HG02623 (cell line): ENCODE data around the gene IMMT.
A peak's percentile ranks its signal among the peaks of the same experiment; 100 is the strongest.

Experiments used
- ATAC-seq: cut with Tn5 transposase; IDR thresholded peaks from one replicate; pipeline ENCODE4 v1.9.1; 2021; ENCODE audit warnings: moderate library complexity; ENCODE audit not compliant: unreplicated experiment

Gene IMMT

DNA sequence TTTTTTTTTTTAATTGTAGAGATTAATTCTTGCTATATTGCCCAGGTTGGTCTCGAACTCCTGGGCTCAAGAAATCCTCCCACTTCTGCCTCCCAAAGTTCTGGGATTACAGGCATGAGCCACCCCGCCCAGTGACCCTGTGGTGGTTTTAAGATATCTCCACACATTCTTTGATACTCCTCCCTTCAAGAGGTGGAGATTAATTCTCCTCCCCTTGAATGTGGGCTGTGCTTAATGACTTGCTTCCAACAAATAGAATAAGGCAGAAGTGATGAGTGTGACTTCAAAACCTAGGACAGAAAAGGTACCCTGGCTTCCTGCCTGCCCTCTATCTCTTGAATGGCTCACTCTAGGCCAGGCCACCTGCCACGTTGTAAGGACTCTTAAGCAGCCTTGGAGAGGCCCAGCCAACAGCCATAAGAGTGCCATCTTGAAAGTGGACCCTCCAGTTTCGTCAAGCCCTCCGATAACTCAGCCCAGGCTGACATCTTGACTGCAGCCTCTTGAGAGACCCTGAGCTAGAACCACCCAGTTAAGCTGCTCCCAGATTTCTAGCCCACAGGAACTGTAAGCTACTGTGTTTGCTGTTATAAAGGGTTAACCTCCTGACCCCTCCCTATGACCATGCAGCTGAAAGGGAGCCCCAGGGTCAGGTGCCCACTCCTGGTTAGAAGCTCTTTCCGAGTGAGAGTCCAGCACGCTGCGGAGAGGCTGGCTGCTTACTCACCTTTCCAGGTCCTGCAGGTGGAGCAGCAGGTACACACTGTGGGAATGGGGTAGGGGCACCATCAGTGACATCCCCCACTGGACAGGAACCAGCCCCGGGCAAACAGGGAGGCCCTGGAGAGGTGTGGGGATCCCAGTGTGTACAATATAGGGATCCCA lies 31.6 kb upstream of the IMMT start:
- ATAC-seq: no peak

DNA sequence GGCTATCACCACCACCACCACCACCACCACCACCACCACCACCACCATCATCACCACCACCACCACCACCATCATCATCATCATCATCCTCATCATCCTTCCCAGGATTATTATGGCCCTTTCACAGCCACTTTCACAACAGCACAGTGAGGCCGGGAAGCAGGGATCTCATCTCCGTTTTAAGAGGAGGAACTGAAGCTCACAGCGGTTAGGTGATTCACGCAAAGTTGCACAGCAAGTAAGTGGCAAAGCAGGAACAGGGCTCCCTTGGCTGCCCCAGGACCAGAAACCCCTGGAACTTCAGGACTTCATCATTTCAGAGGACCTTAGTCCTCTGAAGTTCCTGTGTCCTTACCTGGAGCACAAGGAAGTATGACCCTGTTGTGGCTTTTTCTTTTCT lies 30.8 kb upstream of the IMMT start:
- ATAC-seq: no peak

DNA sequence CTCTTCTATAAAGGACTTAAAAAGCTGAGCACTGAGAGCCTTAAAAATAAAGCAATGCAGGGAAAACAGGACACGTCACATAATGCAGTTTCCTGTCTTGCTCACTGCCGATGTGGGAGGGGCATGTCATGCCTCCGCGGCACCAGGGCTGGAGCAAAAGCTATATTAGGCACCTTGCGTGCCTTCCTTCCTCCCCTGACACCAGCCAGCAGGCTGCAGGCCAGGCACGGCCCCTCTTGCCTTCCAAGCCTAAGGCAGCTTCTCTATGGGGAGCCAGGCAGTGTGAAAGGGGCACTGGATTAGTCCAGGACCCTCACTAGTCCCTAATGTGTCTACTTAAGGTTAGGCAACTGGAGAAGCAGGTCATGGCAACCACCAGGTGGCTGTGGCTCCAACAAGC lies 30.3 kb upstream of the IMMT start:
- ATAC-seq: peak; percentile 57

DNA sequence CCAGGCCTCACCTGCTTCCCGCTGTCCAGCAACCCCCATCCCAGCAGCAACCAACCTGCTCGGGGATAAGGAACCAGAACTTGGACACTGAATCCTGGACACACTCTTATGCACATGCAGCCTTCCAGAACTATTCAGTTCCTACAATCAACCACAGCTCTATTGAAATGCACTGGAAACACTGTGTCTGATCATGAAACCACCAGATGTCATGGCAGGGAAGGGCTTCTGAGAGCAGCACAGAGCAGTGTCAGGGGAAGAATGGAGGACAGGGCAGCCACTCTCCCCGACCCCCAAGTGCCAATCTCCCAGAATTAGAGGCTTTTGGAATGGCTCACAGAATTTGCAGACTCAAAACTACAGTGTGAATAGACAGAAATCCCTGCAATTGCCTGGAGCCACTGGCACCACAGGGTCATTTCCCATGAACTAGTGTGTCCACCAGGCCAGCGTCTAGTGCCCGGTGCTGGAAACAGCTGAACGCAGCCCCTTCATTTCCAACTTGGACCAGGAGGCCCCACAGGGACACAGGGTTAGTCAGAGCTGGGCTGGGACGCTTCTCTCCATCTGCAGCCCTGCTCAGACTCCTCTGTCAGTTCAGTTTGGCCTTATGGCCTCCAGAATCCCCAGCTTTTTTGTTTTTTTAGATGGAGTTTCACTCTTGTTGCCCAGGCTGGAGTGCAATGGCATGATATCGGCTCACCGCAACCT lies 29.5 kb upstream of the IMMT start:
- ATAC-seq: no peak

DNA sequence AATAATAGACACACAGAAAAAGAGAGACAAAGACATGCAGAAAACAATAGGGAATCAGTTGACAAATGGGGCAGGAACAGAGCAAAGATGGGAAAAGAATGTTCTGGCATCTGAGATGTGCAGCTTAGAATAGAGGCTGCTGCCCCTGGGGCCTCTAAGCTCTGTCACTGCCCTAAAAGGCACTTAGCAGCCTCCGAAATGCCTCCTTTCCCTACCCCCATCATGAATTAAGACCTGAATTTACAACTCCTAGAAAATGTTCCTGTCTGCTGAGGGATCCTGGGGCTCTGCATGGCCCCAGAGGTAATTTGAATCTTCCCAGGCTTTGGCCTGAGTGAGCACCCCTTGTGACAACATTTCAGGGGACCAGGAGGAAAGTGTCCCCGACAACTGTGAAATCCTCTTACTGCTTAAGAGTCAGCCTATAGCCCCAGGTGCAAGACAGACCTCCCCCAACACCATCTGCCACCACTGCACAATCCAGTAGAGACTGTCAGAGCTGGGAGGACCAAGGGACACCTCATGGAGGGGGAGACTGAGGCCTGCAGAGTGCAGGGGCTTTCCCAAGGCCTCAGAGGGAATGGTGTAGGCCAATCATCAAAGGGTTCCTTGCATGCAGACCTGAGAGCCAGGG lies 28.8 kb upstream of the IMMT start:
- ATAC-seq: no peak

DNA sequence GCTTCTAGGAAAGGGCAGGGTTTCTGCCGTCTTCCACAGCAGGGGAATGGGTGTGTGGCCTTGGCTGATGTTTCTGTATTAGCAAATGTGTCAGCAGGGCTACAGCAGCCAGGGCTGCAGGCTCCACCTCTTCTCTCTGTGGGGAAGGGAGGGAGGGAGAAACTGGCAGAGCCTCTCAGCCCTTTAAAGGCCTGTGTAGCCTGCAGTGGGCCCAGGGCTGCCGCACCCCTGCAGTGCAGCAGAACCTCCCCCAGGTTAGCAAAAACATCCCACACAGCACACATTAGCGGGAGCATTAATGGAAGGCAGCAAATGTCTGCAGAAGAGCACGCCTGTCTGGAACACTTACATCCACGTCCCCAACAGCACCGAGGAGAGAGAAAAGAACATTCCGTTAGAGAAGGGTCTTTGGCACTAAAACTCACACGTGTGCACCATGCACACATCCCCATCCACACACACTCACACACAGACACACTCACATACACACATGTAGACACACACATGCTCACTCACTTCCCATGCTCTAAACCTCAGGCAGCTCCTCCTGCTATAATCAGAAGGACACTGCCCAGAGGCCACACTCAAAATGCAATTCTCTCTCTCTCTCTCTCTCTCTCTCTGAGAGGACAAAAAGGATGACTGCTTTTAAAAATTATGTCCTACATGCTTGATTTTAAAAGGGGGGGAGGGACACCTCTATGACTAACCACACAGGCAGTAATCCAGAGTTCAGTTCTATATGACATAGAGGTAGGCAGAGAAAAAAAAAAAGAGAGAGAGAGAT lies 28.1 kb upstream of the IMMT start:
- no peak for ATAC-seq

DNA sequence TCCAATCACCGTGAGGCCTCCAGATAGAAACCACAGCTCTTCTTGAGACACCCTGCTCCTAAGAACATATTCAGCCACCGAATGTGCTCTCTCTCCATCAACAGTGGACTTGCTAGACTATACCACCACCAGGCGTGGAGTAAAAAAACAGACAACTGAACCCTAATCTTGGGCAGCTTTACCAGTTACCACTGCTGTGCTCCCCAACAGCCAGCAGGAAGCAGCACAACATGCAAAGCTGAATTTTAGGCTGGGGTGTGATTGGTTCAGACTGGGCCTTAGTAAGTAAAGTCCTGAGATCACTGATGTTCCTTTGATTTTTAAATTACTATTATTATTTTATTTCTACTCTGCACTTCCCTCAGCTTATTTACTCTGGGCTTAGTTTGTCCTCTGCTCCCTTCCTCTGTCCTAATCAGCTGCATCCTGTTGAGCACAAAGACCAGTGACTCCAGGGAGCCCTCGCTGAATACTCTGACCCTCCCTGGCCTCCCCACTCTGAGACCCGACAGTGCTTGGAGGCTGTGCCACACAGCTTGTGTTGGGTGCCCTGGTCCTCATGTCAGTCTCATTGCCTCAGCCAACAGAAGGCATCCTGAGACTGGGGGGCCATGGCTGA lies 25.9 kb upstream of the IMMT start:
- no peak for ATAC-seq

DNA sequence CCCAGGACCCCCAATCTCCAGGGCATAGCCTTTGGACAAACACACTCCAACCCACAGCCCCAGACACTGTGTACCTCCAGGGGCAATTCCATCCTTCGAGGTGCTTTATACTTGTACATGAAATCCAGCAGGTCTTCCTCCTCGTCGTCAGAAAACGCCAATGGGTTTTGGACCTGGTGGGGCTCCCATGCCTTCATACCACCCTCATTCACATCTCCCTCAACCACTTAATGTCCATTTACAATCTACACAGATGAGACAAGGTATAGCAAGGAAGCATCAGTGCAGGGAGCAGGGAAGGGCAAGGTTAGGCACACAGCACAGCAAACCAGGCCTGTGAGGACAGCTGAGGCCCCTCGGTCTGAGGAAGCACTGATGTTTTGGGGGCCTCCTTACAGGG lies 24.6 kb upstream of the IMMT start:
- ATAC-seq: no peak

DNA sequence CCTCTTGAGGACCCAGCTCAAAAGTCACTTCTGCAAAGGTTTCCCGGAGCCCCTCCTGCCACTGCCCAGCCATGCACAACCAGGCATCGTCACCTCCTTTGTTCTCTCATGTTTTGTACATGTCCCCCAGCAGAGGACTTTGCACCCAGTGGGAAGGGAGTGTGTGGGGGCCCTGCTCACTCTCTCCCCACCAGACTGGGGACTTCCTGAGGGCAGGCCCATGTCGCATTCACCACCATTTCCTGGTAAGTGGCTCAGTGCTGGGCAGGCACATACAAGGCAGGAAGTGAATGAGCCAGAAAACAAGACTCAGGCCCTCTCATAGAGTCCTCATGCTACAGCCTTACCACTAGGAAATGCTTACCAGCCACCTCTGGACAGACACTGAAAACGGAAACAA lies 22.9 kb upstream of the IMMT start:
- ATAC-seq: no peak

DNA sequence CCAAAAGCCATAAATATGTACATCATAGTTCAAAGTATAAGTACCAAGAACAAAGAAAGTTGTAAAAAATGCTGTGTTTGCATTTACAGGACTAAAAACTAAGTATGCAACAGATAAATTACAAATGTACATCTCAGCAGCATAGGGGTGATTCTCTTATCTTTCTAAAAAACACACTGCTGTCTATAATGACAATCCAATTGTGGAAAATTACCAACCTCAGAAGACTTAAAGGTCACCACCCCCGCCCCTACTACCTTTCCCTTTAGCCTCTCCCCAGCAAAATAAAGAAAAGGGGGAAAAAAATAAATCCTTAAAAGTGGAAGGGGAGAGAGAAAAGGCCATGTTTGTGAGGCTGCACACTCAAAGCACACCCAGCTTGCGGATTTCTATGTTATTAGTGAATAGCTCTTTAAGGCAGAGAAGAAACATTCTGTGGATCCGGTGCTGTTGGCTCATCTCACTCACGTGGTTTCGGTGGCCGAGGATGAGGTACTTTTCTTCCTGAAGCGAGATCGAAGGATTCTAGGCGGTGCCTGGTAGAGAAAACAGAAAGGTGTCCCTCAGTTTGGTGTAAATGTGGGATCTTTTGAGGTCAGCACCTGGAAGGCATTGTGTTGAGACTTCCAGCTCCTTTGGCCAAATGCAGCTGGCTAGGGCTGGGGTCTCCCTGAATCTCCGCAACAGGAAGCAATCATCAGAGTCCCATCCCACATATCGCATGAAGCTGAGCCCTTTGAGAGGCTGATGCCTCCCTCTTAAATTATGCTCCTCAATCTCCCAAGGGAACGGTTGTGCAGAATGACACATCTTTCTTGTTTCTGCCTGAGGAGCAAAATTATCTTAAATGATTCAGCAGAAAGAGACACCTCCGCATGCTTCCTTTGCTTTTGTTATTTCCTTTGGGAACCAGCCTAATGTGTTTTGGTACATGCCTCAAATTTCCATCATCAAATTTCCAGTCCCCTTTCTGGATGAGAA lies 21.6 kb upstream of the IMMT start:
- no peak for ATAC-seq

DNA sequence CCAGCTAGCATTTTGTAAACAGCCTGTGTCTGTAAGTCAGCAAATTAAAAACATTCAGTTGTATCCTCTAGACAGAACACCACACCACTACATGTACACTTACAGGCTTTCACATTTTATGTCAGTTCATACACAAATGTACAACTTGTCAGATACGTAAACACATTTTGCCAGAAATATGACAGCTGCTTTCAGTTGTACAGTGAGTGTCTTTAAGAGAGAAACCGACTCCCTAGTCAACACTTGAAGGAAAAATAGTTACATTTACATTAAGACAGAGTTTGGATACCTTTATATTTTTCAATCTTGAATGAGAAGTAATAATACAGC lies 19.2 kb upstream of the IMMT start:
- no peak for ATAC-seq

DNA sequence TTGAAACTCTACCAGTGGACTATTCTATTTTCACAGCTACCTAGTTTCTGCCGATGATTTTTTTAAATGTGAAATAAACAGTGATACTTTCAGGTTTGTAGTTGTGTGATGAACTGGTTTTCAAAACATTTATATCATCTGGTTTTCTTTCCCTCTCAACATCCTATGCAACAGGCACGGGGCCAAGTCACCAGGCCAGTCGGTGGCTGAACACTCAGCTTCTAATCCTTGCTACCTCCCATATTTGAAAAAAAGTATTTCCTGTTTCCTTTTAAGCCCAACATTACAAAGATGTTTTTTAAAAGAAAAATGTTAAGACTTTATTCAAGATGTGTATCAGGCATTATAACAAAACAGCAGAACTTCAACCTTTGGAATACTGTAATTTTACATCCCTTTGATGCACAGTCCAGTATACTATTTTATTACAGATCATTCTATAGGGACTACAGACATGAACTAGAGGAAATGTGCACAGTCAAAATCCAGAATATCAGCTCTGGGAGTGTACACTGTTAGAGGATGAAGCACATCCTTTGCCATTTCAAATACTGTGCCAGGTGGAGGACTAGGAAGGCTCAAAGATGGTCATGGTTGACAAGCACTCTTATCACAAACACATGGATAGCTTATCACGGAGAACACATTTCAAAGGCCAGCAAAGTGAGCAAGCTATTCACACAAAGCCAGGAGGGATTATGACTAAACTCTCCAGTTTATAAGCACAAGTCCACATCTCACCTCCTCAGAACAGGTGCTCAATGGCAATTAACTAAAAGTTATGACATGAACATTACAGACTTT lies 18.6 kb upstream of the IMMT start:
- no peak for ATAC-seq

DNA sequence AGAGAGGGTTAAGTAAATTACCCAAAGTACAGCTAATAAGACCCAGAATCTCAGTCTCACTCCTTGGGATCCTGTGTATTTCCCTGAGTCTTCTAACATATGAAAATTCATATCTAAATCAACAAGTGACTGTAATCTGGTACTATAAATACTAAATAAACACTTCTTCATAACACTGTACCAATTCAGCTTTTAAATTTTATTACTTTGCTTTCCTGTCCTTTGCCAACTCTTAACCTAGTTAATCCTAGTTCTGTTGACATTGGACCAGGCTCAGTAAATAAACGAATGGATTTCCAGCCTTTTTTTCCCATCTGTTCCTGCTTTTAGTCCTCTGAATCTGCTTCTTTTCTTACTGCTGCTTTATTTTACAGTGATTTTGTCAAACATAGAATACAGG lies 17.8 kb upstream of the IMMT start:
- no peak for ATAC-seq

DNA sequence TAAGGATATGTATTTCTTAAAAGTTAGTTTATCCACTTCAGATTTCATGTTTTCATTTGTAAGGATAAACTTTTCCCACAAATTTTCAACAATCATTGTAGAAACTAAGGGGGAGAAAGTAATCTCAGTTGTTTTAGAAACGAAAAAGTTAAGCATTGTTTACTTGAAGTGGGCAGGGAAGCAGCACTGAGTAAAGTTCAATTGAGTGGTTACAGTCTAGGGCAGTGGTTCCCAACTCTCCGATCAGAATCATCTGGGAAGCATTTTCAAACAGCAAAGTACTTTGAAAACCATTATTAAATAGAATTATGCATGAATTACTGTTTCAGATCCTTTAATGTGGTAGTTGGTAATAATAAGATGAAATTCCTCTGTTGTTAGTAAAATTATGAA lies 16.5 kb upstream of the IMMT start:
- ATAC-seq: no peak

DNA sequence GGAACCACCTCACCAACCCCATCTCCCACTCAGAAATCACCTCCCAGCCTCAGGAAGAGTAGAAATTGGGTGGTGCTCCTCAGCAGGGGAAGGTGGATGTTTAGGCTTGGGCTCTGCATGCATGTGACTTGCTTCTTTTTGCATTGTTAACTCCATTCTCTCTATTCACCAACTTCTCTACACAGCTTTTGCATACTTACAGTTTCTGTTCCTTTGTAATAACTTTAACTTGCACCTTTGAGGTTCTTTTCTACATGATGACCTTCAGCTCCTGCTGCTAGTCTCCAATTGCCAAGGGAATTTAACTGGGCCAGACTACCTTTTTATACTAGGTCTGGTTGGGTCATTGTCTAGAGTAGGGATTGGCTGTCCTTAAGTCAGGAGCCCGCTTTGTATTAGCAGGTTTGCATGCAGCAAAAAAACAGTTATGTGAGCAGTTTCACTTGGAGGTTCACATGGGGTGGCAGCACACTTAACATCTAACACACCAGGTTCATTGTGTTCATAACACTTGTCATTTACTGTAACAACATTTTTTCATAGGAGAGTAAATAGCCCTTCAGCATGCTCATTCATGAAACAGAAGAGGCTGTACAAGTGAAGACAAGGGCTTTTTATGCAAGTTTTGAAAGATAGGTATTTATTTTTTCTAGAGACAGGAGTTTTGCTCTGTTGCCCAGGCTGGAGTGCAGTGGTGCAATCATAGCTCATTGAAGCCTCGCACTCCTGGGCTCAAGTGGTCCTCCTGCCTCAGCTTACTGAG lies 16.0 kb upstream of the IMMT start:
- ATAC-seq: no peak

DNA sequence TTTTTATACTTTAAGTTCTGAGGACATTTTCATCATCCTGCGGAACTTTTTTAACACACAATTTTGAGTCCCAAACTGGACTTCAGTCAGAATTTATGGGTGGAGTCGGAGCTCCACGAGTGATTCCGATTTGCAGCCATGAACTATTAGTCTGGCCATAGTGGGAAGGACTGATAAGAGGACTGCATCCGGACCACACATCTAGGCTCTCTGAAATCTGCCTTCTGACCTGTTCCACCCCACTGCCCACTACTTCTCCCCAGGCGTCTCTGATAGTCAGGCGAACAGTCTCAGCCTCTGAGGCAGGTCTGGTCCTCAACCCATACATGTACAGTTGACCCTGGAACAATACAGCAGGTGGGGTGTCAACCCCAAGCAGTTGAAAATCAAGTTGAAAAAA lies 9.2 kb upstream of the IMMT start:
- no peak for ATAC-seq

DNA sequence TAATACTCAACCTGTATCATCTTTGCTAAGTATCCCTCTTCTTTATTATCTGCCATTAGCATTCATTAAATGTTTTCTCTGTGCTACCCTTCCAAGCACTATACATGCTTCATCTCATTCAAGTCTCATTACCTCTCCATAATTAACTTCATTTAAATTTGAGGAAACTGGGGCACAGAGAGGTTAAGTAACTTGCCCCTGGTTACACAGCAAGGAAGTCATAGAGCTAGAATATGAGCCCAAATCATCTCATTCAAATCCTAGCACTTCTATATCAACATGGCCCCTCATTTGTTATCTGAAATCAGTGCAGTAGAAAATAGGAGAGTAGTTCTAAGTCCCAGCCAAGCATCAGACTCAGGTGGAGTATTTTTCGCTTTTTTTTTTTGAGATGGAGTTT lies 8.4 kb upstream of the IMMT start:
- ATAC-seq: no peak

DNA sequence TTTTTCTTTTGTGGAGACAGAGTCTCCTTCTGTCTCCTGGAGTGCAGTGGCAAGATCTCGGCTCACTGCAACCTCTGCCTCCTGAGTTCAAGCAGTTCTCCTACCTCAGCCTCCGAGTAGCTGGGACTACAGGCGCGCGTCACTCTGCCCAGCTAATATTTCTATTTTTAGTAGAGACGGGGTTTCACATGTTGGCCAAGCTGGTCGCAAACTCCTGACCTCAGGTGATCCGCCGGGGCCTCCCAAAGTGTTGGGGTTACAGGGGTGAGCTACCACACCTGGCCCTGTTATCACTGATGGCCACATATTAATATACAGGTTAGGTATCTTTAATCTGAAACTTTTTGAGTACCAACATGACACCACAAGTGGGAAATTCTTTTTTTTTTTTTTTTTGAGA lies 7.4 kb upstream of the IMMT start:
- ATAC-seq: no peak
